OCI-LY3 (cell line): ENCODE data around the gene PARD3.

ENCODE experiments used
- EZH2phosphoT487 ChIP-seq: fragments of 200-600 bp; shearing (Covaris generic); IDR thresholded peaks from 2 replicates; pipeline ENCODE4 v1.6.1; 2018; ENCODE audit warnings: antibody characterized with exemption, mixed run types, low read depth
- TF ChIP-seq, protein P1 (sequence below): fragments of 200-600, 300-600 bp; sonication (generic); IDR thresholded peaks from 2 replicates; pipeline ENCODE4 v1.5.1; 2014; ENCODE audit warnings: antibody characterized with exemption, low read length, low read depth

DNA sequence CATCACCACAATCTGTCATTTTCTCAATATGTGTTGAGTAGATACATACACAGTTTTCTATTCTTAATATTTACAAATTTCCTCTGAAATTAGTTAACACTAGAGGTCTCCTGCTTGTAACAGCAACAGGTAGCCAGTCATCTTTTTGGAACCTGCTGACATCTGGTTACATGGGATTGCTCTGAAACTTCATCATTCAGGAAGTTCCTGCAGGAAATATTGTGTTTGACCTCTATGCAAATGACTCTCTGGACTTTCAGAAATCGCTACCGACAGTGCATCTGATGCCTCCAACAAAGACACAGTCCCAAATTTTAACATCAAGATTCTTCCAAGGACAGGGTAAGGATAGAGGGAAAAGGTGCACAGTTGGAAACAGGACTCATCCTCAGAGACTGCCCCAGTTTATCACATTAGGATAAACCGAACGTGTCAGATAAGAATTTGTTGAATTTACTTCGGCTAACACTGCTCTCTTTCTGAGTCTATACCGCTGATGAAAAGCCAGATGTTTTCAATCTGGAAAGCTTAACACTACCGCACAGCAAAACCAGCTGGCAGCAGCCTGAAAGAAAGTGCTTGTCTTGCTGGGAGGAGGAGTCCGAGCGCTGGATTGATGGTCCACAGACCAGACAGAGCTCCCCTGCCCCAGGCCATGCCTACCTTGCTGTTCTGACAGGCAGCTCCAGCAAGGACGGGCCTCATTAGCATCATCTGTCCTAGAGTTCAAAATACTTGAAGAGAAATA, 633.4 kb downstream of the PARD3 start:
- TF ChIP-seq, protein P1, sequence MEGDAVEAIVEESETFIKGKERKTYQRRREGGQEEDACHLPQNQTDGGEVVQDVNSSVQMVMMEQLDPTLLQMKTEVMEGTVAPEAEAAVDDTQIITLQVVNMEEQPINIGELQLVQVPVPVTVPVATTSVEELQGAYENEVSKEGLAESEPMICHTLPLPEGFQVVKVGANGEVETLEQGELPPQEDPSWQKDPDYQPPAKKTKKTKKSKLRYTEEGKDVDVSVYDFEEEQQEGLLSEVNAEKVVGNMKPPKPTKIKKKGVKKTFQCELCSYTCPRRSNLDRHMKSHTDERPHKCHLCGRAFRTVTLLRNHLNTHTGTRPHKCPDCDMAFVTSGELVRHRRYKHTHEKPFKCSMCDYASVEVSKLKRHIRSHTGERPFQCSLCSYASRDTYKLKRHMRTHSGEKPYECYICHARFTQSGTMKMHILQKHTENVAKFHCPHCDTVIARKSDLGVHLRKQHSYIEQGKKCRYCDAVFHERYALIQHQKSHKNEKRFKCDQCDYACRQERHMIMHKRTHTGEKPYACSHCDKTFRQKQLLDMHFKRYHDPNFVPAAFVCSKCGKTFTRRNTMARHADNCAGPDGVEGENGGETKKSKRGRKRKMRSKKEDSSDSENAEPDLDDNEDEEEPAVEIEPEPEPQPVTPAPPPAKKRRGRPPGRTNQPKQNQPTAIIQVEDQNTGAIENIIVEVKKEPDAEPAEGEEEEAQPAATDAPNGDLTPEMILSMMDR = no peak
- no peak for TF ChIP-seq EZH2phosphoT487
